NB4 (cell line): ENCODE data around the gene NEK1.

Source experiments
- CTCF ChIP-seq: IDR thresholded peaks from one replicate; pipeline ENCODE4 v1.5.1; 2012; ENCODE audit warnings: low read depth, low read length
- MAX ChIP-seq: IDR thresholded peaks from 2 replicates; pipeline ENCODE4 v1.6.1; 2011; ENCODE audit warnings: low read depth, low read length
- POLR2A ChIP-seq: IDR thresholded peaks from 2 replicates; pipeline ENCODE4 v1.6.1; 2011; ENCODE audit warnings: mild to moderate bottlenecking; ENCODE audit not compliant: insufficient read length; ENCODE audit errors: extremely low read depth

- TF ChIP-seq CTCF (no peak), POLR2A (no peak), MAX (no peak)
Measured at GRCh38 chr4:169404960-169405359, 207.4 kb downstream of the NEK1 start.
